Urothelium cell line (cell line): Measurements from ENCODE around the gene RPP14.
"Not testable (repeated sequence)": the region's sequence is repeated elsewhere in the genome, so short reads cannot be mapped to it uniquely, and the experiment has no call there.

Experiments
- DNase-seq: peaks from one replicate; pipeline ENCODE4 v3.0.0; 2011; ENCODE audit warnings: low spot score, mixed read lengths
- FAIRE-seq: peaks from 2 replicates; lab custom pipeline; 2011; peaks lifted over from hg19 to GRCh38; lab: Jason Lieb, UNC

The RPP14 gene

GRCh38 chr3:58329922-58330413, 23.9 kb downstream of the RPP14 start:
- FAIRE-seq (no peak), DNase-seq (no peak)

- no peak for DNase-seq
- FAIRE-seq: no peak
Measured at GRCh38 chr3:58331593-58332152, 25.6 kb downstream of the RPP14 start.

- FAIRE-seq (no peak), DNase-seq (peak; percentile 83)
Measured at GRCh38 chr3:58332575-58333188, 26.6 kb downstream of the RPP14 start, which contains the start of gene PXK. TSS of gene PXK (plus strand) at chr3:58332892. CDS start at chr3:58332989, 97 bp downstream.

GRCh38 chr3:58333206-58334012, 27.4 kb downstream of the RPP14 start:
- no peak for FAIRE-seq

GRCh38 chr3:58334013-58334321, 27.9 kb downstream of the RPP14 start:
- DNase-seq (no peak), FAIRE-seq (no peak)

More at GRCh38 chr3:58333206-58334012, 27.4 kb downstream of the RPP14 start:
- DNase-seq: peak; percentile 32

- no peak for DNase-seq
- no peak for FAIRE-seq
Measured at GRCh38 chr3:58334506-58334884, 28.4 kb downstream of the RPP14 start.

GRCh38 chr3:58335652-58335947, 29.6 kb downstream of the RPP14 start:
- no peak for DNase-seq
- no peak for FAIRE-seq

GRCh38 chr3:58336135-58336882, 30.3 kb downstream of the RPP14 start:
- FAIRE-seq (no peak), DNase-seq (peak; percentile 69)

- no peak for DNase-seq
- no peak for FAIRE-seq
Measured at GRCh38 chr3:58337190-58337589, 31.1 kb downstream of the RPP14 start.

GRCh38 chr3:58339146-58339545, 33.1 kb downstream of the RPP14 start:
- FAIRE-seq, DNase-seq: not testable (repeated sequence)

GRCh38 chr3:58340594-58341244, 34.7 kb downstream of the RPP14 start:
- FAIRE-seq: no peak

GRCh38 chr3:58341376-58341775, 35.3 kb downstream of the RPP14 start:
- DNase-seq (no peak), FAIRE-seq (no peak)

More at GRCh38 chr3:58340594-58341244, 34.7 kb downstream of the RPP14 start:
- no peak for DNase-seq

GRCh38 chr3:58342676-58343075, 36.6 kb downstream of the RPP14 start:
- DNase-seq (no peak), FAIRE-seq (no peak)

GRCh38 chr3:58345457-58345856, 39.4 kb downstream of the RPP14 start:
- no peak for DNase-seq
- no peak for FAIRE-seq

GRCh38 chr3:58346368-58346767, 40.3 kb downstream of the RPP14 start:
- FAIRE-seq (no peak), DNase-seq (no peak)

- FAIRE-seq: no peak
Measured at GRCh38 chr3:58347984-58348383, 41.9 kb downstream of the RPP14 start.

GRCh38 chr3:58349792-58350626, 44.0 kb downstream of the RPP14 start:
- no peak for DNase-seq
- FAIRE-seq: no peak

More at GRCh38 chr3:58347984-58348383, 41.9 kb downstream of the RPP14 start:
- DNase-seq: no peak

GRCh38 chr3:58350627-58351013, 44.6 kb downstream of the RPP14 start:
- FAIRE-seq (no peak), DNase-seq (no peak)

GRCh38 chr3:58351920-58352319, 45.9 kb downstream of the RPP14 start:
- DNase-seq: no peak
- no peak for FAIRE-seq

- DNase-seq (no peak), FAIRE-seq (no peak)
Measured at GRCh38 chr3:58352626-58353025, 46.6 kb downstream of the RPP14 start.
